HCT116 (cell line): ENCODE measurements around the gene UBE2H. TPM values are rescaled to one million over a fixed set of nuclear protein-coding genes. Genes with fewer than 3 reads are reported as not detected.

ENCODE experiments used
- ATAC-seq: fragments of 200-7000 bp; cut with Tn5 transposase; 2 replicates; pipeline ENCODE4 v1.9.1; 2020; ENCODE audit warnings: mild to moderate bottlenecking, moderate library complexity
- BruUV-seq: library from RNA; stranded (reverse); fragments of 400-500 nt; replicated peaks from 2 replicates; lab custom pipeline; 2021; lab: Mats Ljungman, UMichigan
- CTCF ChIA-PET: fragments of 300-600 bp; sonication (Branson Sonifier 250); formaldehyde crosslinking; loops from one replicate; lab custom pipeline; 2021; ENCODE audit warnings: antibody characterized with exemption; lab: Charles Lee
- POLR2A ChIA-PET: fragments of 300-600, 350-600 bp; sonication (Branson Sonifier 250); formaldehyde crosslinking; loops from one replicate; lab custom pipeline; 2021; ENCODE audit warnings: antibody characterized with exemption; lab: Charles Lee
- RAD21 ChIA-PET, 2 experiments: fragments of 300-600 bp; sonication (Branson Sonifier 250); formaldehyde crosslinking; loops; one replicate each; lab custom pipeline; 2023; ENCODE audit warnings: low total read pairs in 2 of 2; ENCODE audit not compliant: uncharacterized antibody in 2 of 2, unreplicated experiment in 2 of 2, low non-redundant PET in 1 of 2; lab: Charles Lee
- DNase-seq: peaks from one replicate; pipeline ENCODE4 v3.0.0-alpha.2; 2010; ENCODE audit warnings: low read depth, low spot score
- H2AFZ ChIP-seq: fragments of 200-600 bp; shearing (Covaris generic), sonication (generic); 2 replicates; pipeline ENCODE4 v1.6.1; 2017; ENCODE audit warnings: low read depth, mixed run types, mixed read lengths, antibody characterized with exemption, low read length; ENCODE audit not compliant: poor library complexity, severe bottlenecking
- H3K27ac ChIP-seq: 2 replicates; pipeline ENCODE4 v1.5.1; 2012; ENCODE audit warnings: low read depth, low read length
- H3K27me3 ChIP-seq: fragments of 200-600 bp; sonication (generic); 2 replicates; pipeline ENCODE4 v1.6.1; 2016; ENCODE audit warnings: mixed run types, low read length, mixed read lengths; ENCODE audit not compliant: insufficient read depth
- H3K36me3 ChIP-seq, 2 experiments: fragments of 200-500 bp in 1 of 2; fragments of 200-600 bp in 1 of 2; sonication (Bioruptor generic) in 1 of 2; sonication (generic) in 1 of 2; 2 replicates each; pipeline versions ENCODE4 v1.5.1 to v1.6.1; 2014 to 2016; ENCODE audit warnings: low read length in 2 of 2, inconsistent platforms in 1 of 2, mixed read lengths in 1 of 2, mixed run types in 1 of 2; ENCODE audit not compliant: insufficient read depth in 2 of 2, control insufficient read depth in 1 of 2
- H3K4me1 ChIP-seq, 2 experiments: fragments of 200-600 bp in 1 of 2; sonication (generic) in 1 of 2; 2 replicates each; pipeline versions ENCODE4 v1.5.1 to v1.6.1; 2012 to 2017; ENCODE audit warnings: low read length in 2 of 2, inconsistent platforms in 1 of 2, mild to moderate bottlenecking in 1 of 2, mixed read lengths in 1 of 2, mixed run types in 1 of 2, moderate library complexity in 1 of 2; ENCODE audit not compliant: insufficient read depth in 2 of 2, control insufficient read depth in 1 of 2
- H3K4me2 ChIP-seq: fragments of 200-600 bp; sonication (generic); 2 replicates; pipeline ENCODE4 v1.6.1; 2017; ENCODE audit warnings: mixed run types, low read length, mixed read lengths
- H3K4me3 ChIP-seq, 2 experiments: fragments of 200-600 bp in 1 of 2; sonication (generic) in 1 of 2; replicated peaks in 1 of 2; 2 replicates each; pipeline ENCODE4 v1.5.1; 2011 to 2016; ENCODE audit warnings: low read length in 2 of 2, control low read depth in 1 of 2, low read depth in 1 of 2, mild to moderate bottlenecking in 1 of 2, mixed read lengths in 1 of 2, mixed run types in 1 of 2
- H3K79me2 ChIP-seq: fragments of 200-600 bp; sonication (generic); 2 replicates; pipeline ENCODE4 v1.6.1; 2017; ENCODE audit warnings: mild to moderate bottlenecking, mixed run types, low read length, moderate library complexity, mixed read lengths; ENCODE audit not compliant: insufficient read depth
- H3K9ac ChIP-seq: fragments of 200-600 bp; sonication (generic); 2 replicates; pipeline ENCODE4 v1.6.1; 2016; ENCODE audit warnings: low read length, mixed read lengths
- H3K9me2 ChIP-seq: fragments of 200-600 bp; sonication (generic), shearing (Covaris generic); 2 replicates; pipeline ENCODE4 v1.6.1; 2017; ENCODE audit warnings: mixed run types, mild to moderate bottlenecking, moderate library complexity; ENCODE audit not compliant: insufficient read depth
- H3K9me3 ChIP-seq, 2 experiments: fragments of 200-500 bp in 1 of 2; fragments of 200-600 bp in 1 of 2; sonication (Bioruptor generic) in 1 of 2; sonication (generic) in 1 of 2; 2 replicates each; pipeline ENCODE4 v1.6.1; 2014 to 2017; ENCODE audit warnings: low read length in 2 of 2, mixed read lengths in 2 of 2, inconsistent platforms in 1 of 2, low read depth in 1 of 2, mild to moderate bottlenecking in 1 of 2, mixed run types in 1 of 2, moderate library complexity in 1 of 2; ENCODE audit not compliant: control insufficient read depth in 1 of 2, insufficient read depth in 1 of 2
- H4K20me1 ChIP-seq: fragments of 200-600 bp; sonication (generic), shearing (Covaris generic); 2 replicates; pipeline ENCODE4 v1.6.1; 2017; ENCODE audit warnings: mixed run types, mild to moderate bottlenecking, moderate library complexity; ENCODE audit not compliant: insufficient read depth
- CBX3 ChIP-seq: IDR thresholded peaks from 2 replicates; pipeline ENCODE4 v1.6.1; 2012; ENCODE audit warnings: low read depth
- CEBPB ChIP-seq: IDR thresholded peaks from 2 replicates; pipeline ENCODE4 v1.6.1; 2012; ENCODE audit warnings: low read depth
- EGR1 ChIP-seq: IDR thresholded peaks from 2 replicates; pipeline ENCODE4 v1.6.1; 2012; ENCODE audit warnings: low read depth
- ELF1 ChIP-seq: IDR thresholded peaks from 2 replicates; pipeline ENCODE4 v1.6.1; 2012; ENCODE audit warnings: low read depth, borderline replicate concordance
- EZH2 ChIP-seq: fragments of 200-600 bp; sonication (generic); IDR thresholded peaks from 2 replicates; pipeline ENCODE4 v1.6.1; 2017; ENCODE audit warnings: antibody characterized with exemption, mixed run types
- EZH2phosphoT487 ChIP-seq: fragments of 200-600 bp; IDR thresholded peaks from 2 replicates; pipeline ENCODE4 v1.6.1; 2018; ENCODE audit warnings: antibody characterized with exemption, borderline replicate concordance
- FOSL1 ChIP-seq: IDR thresholded peaks from 2 replicates; pipeline ENCODE4 v1.6.1; 2012; ENCODE audit warnings: low read depth
- JUND ChIP-seq: IDR thresholded peaks from 2 replicates; pipeline ENCODE4 v1.6.1; 2012
- POLR2A ChIP-seq: IDR thresholded peaks from 2 replicates; pipeline ENCODE4 v1.7.0; 2011; ENCODE audit warnings: borderline replicate concordance; ENCODE audit not compliant: insufficient read depth, insufficient read length; ENCODE audit errors: extremely low read depth
- POLR2AphosphoS5 ChIP-seq: IDR thresholded peaks from 2 replicates; pipeline ENCODE4 v1.6.1; 2011; ENCODE audit warnings: mild to moderate bottlenecking, low read depth, low read length, moderate library complexity
- RAD21 ChIP-seq: IDR thresholded peaks from 2 replicates; pipeline ENCODE4 v1.6.1; 2012; ENCODE audit warnings: low read depth, mild to moderate bottlenecking
- SIN3A ChIP-seq: IDR thresholded peaks from 2 replicates; pipeline ENCODE4 v1.6.1; 2012; ENCODE audit warnings: low read depth
- SRF ChIP-seq: IDR thresholded peaks from 2 replicates; pipeline ENCODE4 v1.6.1; 2012; ENCODE audit warnings: low read depth
- YY1 ChIP-seq: IDR thresholded peaks from 2 replicates; pipeline ENCODE4 v1.6.1; 2011; ENCODE audit warnings: low read length, low read depth, moderate library complexity, mild to moderate bottlenecking; ENCODE audit not compliant: insufficient replicate concordance; ENCODE audit errors: extremely low read depth
- ZFX ChIP-seq: fragments of 450-650 bp; IDR thresholded peaks from 2 replicates; pipeline ENCODE4 v1.6.1; 2017
- ZNF274 ChIP-seq: fragments of 200-500 bp; sonication (Bioruptor generic); IDR thresholded peaks from 2 replicates; pipeline ENCODE4 v1.6.1; 2014; ENCODE audit warnings: mild to moderate bottlenecking, low read depth, low read length, inconsistent platforms
- intact Hi-C: fragments of 100-400 bp; cut with micrococcal nuclease; formaldehyde crosslinking; loops from 2 replicates; pipeline ENCODE4 v1.10.0; 2022
- total RNA-seq: library from RNA; stranded (reverse); gene quantifications from one replicate; pipeline ENCODE4 v1.2.1, GENCODE V29; 2021; ENCODE audit not compliant: unreplicated experiment
- TF ChIP-seq, protein P1 (sequence below): IDR thresholded peaks from 2 replicates; pipeline ENCODE4 v1.6.1; 2012
- TF ChIP-seq, protein P2 (sequence below), 3 experiments: fragments of 200-600 bp in 1 of 3; sonication (generic) in 1 of 3; IDR thresholded peaks in 2 of 3; conservative IDR thresholded peaks in 1 of 3; 2 replicates each; pipeline ENCODE4 v1.5.1; 2012 to 2017; ENCODE audit warnings: low read depth in 2 of 3, low read length in 2 of 3, antibody characterized with exemption in 1 of 3, borderline replicate concordance in 1 of 3, control low read depth in 1 of 3, mild to moderate bottlenecking in 1 of 3, mixed read lengths in 1 of 3, mixed run types in 1 of 3, moderate library complexity in 1 of 3; ENCODE audit not compliant: insufficient read depth in 1 of 3
- TF ChIP-seq, protein P3 (sequence below): IDR thresholded peaks from 2 replicates; pipeline ENCODE4 v1.6.1; 2012

The UBE2H gene
- total RNA-seq, 1 experiment from 2014 or later, result 117 TPM

DNA sequence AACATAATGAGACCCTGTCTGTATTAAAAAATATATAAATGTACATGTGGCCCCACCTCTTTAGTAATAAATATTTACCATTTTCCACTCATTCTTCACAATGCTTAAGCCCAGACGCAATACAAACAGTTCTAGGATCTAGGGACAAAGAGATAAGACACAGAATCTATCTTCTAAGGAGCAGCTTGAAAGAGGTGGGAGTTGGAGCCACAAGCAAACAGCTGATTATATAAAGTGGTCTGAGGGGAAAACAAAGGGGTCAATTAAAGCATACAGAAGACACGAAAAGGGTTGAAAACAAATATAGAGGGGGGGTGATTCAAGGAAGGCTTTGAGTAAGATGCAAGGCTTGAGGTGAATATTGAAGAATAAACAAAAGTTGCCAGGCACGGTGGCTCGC is 43.1 kb downstream of the UBE2H start:
- Histone ChIP-seq H3K4me2 (peak overlapping the region; percentile 66; the same call in 1 of the 2 replicates), H2AFZ (no peak overlapping the region), H3K4me3 (no peak overlapping the region), H3K36me3 (no peaks in the 10 kb centered on the region), H3K4me1 (peaks cover 89 to 92% of the 10 kb centered on the region in 2 experiments), H3K27me3 (no peaks in the 10 kb centered on the region), H3K79me2 (peaks cover 93% of the 10 kb centered on the region), H4K20me1 (no peaks in the 10 kb centered on the region), H3K9ac (no peak overlapping the region), H3K9me2 (no peaks in the 10 kb centered on the region), H3K27ac (peak overlapping the region; percentile 79), H3K9me3 (no peaks in the 10 kb centered on the region)
- ATAC-seq (no peak), DNase-seq (no peak)
- no peak for TF ChIP-seq RAD21
- TF ChIP-seq JUND, result no peak
- TF ChIP-seq, protein P1, sequence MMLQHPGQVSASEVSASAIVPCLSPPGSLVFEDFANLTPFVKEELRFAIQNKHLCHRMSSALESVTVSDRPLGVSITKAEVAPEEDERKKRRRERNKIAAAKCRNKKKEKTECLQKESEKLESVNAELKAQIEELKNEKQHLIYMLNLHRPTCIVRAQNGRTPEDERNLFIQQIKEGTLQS, result no peak
- TF ChIP-seq ELF1, result no peak
- no peak for TF ChIP-seq CBX3
- no peak for TF ChIP-seq ZFX
- TF ChIP-seq SIN3A, result no peak
- no peak for TF ChIP-seq POLR2A
- no peak for TF ChIP-seq EZH2phosphoT487
- TF ChIP-seq YY1, result no peak
- no peak for TF ChIP-seq EZH2
- TF ChIP-seq, protein P2, sequence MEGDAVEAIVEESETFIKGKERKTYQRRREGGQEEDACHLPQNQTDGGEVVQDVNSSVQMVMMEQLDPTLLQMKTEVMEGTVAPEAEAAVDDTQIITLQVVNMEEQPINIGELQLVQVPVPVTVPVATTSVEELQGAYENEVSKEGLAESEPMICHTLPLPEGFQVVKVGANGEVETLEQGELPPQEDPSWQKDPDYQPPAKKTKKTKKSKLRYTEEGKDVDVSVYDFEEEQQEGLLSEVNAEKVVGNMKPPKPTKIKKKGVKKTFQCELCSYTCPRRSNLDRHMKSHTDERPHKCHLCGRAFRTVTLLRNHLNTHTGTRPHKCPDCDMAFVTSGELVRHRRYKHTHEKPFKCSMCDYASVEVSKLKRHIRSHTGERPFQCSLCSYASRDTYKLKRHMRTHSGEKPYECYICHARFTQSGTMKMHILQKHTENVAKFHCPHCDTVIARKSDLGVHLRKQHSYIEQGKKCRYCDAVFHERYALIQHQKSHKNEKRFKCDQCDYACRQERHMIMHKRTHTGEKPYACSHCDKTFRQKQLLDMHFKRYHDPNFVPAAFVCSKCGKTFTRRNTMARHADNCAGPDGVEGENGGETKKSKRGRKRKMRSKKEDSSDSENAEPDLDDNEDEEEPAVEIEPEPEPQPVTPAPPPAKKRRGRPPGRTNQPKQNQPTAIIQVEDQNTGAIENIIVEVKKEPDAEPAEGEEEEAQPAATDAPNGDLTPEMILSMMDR (IDR thresholded peaks at IDR 0.05 in 2 of 3, conservative IDR thresholded peaks at IDR 0.05 in 1 of 3; ENCODE audit: borderline replicate concordance in 1 of 3, insufficient read depth in 1 of 3, low read depth in 2 of 3, low read length in 2 of 3), result no peak
- no peak for TF ChIP-seq EGR1
- TF ChIP-seq SRF, result no peak
- TF ChIP-seq CEBPB, result no peak
- TF ChIP-seq POLR2AphosphoS5, result no peak
- TF ChIP-seq FOSL1, result no peak
- TF ChIP-seq, protein P3, sequence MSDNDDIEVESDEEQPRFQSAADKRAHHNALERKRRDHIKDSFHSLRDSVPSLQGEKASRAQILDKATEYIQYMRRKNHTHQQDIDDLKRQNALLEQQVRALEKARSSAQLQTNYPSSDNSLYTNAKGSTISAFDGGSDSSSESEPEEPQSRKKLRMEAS, result no peak
- no peak for TF ChIP-seq ZNF274
- RAD21 ChIA-PET, result no interaction called here
- POLR2A ChIA-PET, result no interaction called here
- no TSS peak for BruUV-seq
- intact Hi-C loops, result no loop called here
- CTCF ChIA-PET, result no interaction called here
